SH-SY5Y (cell line): ENCODE results near the gene VSIR.

Experiments used
- GATA2 ChIP-seq: IDR thresholded peaks from 2 replicates; pipeline ENCODE4 v1.6.1; 2011; ENCODE audit warnings: mild to moderate bottlenecking, low read depth, low read length
- GATA3 ChIP-seq: IDR thresholded peaks from 2 replicates; pipeline ENCODE4 v1.6.1; 2011; ENCODE audit warnings: low read depth, mild to moderate bottlenecking, low read length, moderate library complexity

DNA sequence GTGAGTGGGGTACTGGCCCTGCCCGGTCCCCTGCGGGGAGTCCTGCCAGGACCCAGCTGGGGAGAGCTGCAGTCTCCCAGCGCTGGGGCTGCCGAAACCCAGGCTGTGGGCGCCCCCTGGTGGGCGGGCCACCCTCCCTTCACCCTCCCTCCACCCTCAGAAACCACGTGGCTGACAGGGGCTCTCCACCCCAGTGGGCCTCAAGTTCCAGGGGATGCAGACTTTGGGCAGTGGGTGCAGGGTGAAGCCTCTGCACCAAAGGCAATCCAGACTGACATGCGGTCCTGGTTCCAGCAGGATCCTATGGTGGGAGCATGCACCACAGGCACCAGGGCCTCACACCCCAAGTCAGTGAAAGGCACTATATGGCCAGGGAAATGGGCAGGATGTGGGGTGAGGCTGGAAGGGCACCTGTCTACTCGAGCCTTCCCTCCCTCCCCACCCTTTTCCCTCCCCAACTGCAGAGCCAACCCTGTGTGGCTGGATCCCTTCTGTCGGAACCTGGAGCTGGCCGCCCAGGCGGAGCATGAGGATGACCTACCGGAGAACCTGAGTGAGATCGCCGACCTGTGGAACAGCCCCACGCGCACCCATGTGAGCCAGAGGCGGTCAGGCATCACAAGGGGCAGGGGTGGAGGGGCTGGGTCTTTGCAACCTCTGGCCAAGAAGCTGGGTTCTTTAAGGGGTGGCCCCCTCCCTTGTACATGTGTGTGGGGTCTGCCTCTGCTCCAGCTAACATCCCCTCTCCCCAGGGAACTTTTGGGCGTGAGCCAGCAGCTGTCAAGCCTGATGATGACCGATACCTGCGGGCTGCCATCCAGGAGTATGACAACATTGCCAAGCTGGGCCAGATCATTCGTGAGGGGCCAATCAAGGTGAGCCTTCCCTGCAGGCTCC, 38.9 kb upstream of the VSIR start:
- TF ChIP-seq GATA3: no peak
- TF ChIP-seq GATA2: no peak
